ENCODE measurements around the gene NDFIP2.

The NDFIP2 gene

DNA sequence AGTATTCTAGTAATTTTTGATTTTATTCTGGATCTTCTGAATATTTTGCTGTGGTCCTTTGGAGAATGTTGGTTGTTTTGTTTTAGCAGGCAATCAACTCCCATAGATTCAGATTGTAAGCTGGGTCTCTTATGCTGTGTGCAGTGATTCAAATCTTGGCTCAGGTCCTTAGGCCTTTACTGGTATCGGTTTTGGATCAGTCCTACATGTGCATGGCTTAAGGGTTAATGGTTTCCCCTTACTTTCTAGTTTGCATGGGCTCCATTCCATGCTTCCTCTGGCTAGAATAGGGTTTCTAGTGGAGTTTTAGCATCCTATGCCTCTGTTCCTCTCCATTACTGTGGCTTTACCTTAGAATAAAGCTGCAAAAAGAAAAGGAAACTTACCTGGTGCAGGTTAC, 16.1 kb downstream of the NDFIP2 start:
- no peak for DNase-seq (ENCODE audit: low spot score)

DNA sequence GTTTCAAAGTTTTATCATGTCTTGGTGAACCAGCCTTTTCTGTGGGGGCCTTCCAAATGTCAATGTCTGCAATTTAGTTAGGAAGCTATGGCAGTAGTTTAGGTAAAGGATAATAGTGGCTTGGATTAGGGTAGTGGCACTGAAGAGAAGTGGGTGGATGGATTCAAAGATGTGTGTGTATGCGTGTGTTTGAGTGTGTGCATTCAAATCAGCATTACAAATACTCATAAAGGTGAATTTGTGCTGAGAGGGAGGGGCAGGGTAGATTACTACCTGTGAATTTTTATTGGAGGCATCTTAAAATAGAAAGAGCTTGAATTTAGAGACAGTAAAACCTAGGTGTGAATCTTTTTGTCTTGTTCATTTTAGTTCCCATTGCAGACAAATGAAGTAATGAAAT, 16.9 kb downstream of the NDFIP2 start:
- no peak for DNase-seq (ENCODE audit: low spot score)

DNA sequence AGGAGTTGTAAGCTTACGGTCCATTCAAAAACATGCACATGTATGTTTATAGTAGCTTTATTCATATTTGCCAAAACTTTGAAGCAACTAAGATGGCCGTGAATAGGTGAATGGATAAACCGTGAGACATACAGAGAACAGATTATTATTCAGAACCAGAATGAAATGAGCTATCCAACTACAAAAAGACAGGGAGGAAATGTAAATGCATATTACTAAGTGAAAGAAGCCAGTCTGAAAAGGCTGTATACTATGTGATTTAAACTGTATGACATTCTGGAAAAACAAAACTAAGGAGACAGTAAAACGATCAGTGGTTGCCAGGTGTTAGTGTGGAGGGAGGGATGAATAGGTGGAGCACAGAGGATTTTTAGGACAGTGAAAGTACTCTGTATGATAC, 19.9 kb downstream of the NDFIP2 start:
- DNase-seq (ENCODE audit: low spot score) = no peak

DNA sequence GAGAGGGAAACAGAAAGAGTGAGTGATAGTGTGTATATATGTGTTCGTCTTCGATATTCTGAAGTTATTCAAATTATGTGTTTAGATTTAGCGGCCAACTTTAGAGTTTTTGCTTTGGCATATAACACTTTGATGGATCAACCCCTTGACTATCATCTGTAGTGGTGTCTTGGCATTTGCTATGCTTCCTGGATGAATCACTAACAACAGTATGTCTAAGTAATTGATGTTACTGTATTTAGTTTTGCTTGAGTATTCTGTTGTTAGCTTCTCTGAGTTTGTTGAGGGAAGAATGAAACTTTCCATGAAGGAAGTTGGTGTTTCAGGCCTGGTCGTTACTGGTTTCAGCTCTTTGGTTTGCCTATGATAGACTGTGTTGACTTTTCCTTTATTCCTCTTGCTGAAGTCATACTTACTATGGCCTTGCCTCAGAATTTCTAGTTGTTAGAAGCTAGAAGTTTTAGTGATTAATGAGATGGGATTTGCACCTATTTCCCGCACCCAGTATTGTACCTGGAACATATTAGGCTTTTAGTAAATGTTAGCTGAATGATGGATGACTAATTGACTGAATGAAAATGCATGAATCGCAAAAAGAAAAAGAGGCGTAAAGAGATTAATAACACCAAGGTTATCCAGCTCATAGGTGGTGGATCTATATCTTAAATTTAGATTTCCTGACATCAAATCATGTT, 20.7 kb downstream of the NDFIP2 start:
- peak; percentile 19 for DNase-seq (ENCODE audit: low spot score)

DNA sequence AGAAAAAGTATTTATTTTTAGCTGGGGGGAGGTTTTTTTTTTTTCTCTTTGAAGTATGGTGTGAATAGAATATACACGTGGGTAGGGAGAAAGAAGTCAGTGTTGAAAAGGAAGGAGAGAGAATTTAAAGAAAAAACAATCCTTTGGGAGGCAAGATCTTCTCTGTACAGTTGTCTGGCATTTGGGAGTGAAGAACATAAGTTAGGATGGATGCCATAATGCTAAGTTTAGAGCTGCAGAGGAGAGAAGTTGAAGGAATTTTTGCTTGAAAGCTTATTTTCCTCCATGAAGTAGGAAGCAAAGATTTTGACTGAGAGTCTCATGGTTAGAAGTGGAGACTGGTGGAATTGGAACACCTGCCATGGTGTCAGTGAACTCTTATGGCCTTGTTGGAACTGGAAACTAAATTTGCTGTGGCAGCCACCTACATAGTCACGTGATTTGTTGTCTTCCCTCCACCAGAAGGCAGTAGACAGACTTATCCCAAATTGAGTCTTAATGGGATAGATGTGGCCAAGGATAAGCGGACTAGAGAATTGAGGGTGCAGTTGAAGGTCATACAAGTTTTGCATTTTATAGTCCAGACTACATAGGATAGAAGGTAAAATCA, 22.0 kb downstream of the NDFIP2 start:
- no peak for DNase-seq (ENCODE audit: low spot score)

DNA sequence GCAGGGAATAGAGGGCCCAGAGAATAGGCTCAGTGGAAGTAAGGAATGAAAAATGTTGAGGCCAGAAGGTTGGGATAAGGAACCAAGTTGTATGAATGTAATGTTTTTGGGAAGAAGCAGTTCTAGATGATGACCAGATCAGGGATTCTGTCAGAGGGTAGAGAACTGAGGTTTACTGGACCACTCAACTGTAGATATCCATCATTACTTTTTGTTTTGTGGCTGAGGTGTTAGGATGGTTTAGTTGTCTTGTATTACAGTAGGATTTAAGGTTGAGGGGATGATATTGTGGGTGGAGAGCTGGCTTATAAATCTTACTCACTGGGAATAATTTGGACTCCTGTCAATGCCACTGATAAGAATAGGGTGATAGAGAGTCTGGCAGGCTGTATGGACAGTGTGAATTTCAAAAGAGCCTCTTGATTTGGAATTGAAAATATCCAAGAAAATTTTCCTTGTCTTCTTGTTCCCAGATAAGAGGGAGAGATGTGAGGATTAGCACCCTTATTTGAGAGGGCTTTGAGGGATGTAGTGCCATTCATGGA, 22.6 kb downstream of the NDFIP2 start:
- DNase-seq (ENCODE audit: low spot score) = no peak

DNA sequence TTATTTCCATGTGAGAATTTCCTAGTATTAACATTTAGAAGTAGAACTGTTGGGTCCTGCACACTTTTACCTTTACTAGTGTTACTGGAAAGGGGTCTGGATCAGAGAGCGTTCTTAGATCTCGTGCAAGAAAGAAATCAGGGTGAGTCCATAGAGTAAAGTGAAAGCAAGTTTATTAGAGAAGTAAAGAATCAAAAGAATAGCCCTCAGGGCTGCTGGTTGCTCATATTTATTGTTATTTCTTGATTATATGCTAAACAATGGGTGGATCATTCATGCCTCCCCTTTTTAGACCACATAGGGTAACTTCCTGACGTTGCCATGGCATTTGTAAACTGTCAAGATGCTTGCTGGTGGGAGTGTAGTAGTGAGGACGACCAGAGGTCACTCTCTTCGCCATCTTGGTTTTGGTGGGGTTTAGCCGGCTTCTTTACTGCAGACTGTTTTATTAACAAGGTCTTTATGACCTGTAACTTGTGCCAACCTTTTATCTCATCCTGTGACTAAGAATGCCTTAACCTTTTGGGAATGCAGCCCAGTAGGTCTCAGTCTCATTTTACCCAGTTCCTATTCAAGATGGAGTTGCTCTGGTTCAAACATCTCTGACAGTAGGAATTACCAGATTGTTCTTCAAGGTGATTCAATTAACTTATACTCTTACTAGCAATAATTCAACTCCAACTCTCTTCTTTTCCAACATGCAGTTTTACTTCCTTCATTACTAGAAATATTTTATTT, 27.4 kb downstream of the NDFIP2 start:
- DNase-seq (ENCODE audit: low spot score) = no peak

DNA sequence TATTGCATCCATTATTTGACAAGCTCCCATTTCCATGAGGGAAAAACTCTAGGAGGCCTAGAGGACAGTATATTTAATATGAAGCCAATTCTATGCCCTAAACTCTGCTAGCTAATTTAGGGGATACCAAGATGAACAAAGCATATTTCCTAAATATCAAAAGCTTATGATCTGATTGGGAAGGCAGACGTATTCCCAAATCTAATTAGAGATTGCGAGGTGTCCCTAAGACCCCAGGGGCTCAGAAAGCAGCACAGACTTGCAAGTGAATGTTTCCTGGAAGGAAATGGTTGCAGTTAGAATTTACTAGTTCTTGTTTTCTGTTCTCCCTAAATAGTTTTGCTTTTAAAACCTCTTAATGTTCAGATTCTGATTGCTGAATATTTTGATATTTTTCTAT, 30.7 kb downstream of the NDFIP2 start:
- no peak for DNase-seq (ENCODE audit: low spot score)

DNA sequence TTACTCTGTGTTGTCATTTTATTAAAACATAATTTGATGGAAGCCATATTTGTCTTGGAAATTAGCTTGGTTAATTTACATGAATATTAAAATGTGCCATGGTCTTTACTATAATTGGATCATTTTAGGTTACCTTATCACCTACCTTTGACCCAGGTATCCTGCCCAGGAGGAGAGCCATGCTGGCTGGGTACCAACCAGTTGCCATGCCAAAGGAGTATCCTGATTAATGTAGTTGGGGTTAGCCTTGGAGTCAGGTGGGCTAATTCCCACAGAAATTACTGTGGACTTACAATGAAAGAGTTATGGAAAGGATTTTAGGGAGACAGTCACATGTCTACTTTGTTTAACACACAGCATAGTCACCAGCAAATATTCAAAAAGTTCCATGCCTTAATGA, 32.0 kb downstream of the NDFIP2 start:
- no peak for DNase-seq (ENCODE audit: low spot score)

DNA sequence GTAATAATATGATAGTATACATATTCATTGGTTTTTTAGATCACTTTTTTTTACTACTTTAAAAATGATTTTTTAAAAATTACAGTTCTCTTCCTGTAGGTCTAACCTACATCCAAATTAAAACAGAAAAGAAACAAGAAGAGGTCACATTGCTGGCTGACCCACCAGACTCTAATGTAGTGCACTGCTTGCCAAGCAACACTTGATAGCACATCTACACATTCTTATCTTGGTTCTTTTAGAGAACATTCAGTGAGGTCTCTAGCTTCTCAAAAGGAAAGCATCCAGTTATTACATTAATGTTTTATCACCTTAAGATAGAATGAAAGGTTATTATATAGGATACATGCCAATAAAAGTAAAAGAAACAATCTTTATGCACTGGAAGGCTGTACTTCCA, 35.6 kb downstream of the NDFIP2 start:
- DNase-seq (ENCODE audit: low spot score) = no peak

DNA sequence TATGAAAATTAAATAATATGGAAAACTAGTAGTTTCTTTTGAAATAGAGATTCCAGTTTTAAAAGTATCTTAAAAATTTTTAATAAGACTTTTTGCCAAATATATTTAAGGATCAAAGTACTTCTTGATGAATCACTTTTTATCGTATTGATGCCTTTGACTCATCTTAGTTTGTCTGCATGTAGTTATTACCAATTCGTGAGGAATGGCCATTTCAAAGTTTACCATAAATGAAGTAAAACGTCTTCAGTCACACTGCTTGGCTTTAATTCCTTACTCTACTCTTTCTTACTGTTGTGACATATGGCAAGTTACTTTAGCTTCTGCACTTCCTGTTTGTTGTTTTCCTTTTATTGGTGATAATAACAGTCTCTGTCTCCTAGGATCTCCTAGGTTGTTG, 38.3 kb downstream of the NDFIP2 start:
- no peak for DNase-seq (ENCODE audit: low spot score)

DNA sequence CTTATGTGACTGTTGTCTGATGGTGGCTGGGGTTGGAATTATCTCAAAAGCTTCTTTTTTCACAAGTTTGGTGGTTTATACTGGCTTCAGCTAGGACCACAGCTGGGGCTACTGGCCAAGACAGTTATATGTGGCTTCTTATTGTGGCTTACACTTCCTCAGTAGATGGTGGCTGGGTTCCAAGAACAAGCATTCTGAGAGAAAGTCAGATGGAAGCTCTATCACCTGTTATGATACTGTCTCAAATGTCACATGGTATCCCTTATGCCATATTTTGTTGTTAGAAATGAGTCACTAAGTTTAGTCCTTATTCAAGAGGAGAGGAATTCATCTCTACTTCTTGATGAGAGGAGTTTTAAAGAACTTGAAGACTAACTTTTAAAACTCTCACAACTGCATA, 41.6 kb downstream of the NDFIP2 start:
- DNase-seq (ENCODE audit: low spot score) = no peak

DNA sequence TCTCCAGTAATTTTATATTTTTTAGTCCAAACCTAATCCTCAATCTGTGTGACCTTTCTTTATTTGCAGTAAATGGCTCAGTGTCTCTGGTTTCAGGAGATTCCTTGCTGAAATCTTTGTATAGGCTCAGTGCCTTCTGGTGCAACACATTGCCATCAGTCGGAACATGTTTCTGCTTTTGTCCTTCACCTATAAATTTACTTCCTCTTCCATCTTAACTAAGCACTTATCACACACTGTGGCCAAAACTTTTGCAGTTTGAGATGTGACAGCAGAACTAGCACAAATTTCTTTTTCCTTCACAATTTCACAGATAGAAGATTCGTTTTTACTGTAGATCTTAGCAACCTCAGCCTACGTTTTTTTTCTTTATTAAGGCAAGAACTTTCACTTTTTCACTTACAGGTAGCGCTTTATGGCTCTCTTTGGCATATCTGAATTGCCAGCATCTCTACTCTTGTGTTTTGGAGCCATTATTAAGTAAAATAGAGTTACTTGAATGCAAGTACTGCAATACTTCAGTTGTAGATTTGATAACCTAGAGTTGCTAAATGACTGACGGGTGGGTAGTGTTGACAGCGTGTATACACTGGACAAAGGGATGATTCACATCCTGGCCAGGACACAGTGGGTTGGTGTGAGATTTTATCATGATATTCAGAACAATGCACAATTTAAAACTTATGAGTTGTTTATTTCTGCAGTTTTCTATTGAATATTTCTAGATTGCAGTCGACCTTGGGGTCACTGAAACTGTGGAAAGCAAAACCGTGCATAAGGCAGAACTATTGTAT, 44.3 kb downstream of the NDFIP2 start:
- DNase-seq (ENCODE audit: low spot score) = peak; percentile 50

DNA sequence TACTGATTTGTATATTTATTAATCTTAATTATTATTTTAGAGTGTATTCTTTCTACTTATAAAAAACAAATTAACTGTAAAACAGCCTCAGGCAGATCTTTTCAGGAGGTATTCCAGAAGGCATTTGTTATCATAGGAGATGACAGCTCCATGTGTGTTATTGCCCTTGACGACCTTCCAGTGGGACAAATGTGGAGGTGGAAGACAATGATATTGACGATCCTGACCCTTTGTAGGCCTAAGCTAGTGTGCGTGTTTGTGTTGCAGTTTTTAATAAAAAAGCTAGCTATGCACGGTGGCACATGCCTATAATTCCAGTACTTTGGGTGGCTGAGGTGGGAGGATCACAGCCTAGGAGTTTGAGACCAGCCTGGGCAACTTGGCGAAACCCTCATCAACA, 46.7 kb downstream of the NDFIP2 start:
- no peak for DNase-seq (ENCODE audit: low spot score)

DNA sequence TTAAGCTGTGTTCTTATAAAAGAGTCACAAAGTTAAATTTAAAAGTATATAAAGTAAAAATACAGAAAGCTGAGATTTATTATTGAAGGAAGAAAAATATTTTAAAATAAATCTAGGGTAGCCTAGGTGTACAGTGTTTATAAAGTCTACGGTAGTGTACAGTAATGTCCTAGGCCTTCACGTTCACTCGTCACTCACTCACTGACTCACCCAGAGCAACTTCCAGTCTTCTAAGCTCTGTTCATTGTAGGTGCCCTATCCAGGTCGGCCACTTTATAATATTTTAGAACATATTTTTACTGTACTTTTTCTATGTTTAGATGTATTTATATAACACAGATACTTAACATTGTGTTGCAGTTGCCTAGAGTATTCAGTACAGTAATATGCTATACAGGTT, 47.4 kb downstream of the NDFIP2 start:
- DNase-seq (ENCODE audit: low spot score) = no peak

DNA sequence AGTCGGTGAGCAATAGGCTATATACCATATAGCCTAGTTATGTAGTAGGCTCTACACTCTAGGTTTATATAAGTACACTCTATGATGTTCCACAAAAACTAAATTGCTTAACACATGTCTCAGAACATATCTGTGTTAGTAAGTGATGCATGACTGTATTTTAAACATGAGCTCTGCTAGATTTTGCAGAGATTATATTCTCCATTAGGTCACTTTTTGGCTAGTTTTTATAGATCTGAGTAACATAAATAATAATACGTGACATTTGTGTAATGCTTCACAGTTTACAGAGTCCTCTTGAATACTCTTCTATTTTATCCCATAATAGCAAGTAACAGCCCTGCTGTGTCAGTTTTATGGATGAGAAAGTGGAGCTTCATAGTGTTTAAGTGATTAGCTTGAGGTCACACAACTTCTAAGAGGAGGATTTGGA, 47.8 kb downstream of the NDFIP2 start:
- DNase-seq (ENCODE audit: low spot score) = no peak

DNA sequence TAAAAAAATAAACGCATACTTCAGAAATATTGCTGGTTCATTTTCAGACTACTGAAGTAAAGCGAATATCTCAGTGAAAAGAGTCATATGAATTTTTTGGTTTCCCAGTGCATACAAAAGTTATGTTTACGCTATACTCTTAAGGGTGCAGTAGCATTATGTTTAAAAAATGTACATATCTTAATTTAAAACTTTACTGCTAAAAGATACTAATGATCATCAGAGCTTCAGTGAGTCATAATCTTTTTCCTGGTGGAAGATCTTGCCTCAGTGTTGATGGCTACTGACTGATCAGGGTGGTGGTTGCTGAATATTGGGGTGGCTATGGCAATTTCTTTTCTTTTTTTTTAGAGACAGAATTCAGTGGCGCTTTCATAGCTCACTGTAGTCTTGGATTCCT, 48.9 kb downstream of the NDFIP2 start:
- DNase-seq (ENCODE audit: low spot score) = no peak

DNA sequence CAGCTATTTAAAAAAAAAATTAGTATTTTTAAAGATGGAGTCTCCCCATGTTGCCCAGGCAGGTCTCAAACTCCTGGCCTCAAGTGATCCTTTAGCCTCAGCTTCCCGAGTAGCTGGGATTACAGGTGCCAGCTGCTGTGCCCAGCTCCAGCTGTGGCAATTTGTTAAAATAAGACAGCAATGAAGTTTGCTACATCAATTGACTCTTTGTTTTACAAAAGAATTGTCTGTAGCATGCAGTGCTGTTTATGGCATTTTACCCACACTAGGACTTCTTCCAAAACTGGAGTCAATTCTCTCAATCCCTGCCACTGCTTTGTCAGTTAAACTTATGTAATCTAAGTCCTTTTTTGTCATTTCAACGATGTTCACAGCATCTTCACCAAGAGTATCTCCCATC, 49.3 kb downstream of the NDFIP2 start:
- no peak for DNase-seq (ENCODE audit: low spot score)

DNA sequence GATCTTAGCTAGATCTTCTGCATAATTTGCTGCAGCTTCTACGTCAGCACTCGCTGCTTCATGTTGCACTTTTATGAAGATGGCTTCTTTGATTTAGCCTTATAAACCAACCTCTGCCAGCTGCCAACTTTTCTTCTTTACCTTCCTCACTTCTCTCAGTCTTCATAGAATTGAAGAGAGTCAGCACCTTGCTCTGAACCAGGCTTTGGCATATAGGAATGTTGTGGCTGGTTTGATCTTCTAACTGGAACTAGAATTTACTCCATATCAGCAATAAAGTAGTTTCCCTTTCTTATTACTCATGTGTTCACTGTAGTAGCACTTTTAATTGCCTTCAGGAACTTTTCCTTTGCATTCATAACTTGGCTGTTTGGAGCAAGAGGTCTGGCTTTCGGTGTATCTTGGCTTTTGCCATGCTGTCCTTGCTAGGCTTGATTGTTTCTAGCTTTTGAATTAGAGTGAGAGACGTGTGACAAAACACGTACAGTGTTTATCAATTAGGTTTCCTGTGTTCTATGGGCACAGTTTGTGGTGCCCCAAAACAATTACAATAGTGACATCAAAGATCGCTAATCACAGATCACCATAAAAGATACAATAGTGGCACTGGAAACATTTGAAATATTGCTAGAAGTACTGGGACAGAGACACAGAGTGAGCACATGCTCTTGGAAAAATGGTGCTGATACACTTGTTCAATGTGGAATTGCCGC, 50.7 kb downstream of the NDFIP2 start:
- no peak for DNase-seq (ENCODE audit: low spot score)

DNA sequence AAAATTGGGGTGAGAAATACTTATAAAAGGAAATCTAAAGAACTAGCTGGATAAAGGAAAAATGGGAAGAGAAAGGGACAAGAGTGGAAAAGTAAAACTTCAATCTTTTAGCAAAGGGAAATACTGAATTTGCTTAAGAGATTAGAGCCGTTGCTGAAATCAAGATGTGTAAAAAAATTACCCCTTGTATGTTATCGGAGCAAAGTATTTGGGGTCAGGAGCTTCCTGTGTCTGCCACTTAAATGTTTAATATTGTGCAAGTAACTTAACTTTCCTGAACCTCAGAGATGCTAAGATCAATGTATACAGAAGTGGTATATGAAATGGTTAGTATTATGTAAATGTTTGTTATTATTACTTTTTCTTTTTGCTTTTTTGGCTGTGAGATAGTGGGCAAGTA, 51.6 kb downstream of the NDFIP2 start:
- DNase-seq (ENCODE audit: low spot score) = no peak

DNA sequence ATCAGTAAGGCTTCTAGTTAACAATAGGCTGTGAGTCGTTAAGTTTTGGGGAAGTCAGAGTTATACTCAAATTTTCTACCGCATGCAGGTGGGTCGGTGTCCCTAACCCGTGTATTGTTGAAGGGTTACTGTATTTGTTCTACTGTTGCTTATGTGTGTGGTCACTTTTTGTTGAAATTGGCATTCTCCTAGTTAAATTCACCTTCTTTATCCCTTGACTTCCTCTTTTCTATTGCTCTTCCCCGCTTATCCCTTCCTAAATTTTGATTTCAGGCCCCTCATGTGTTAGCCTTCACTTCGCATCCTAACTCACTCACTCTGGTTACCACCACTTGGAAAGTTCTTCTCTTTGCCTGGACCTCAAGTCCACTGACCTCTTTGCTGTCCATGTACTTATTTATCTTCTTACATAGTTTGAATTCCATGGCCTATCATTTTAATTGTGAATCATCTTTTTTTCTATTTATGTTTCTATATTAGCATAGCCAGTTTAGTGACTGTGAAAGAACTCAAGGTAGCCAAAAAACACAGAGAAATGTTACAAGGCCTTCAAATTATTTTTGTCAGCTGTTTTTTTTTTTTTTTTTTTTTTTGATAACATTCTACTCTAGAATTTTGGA, 52.9 kb downstream of the NDFIP2 start:
- no peak for DNase-seq (ENCODE audit: low spot score)

Measured in COLO829 (cell line).